Esophagus squamous epithelium (tissue), 5 donors: Measurements from ENCODE around the gene DNAH1. TPM values are rescaled to one million over a fixed set of nuclear protein-coding genes. Genes with fewer than 3 reads are reported as not detected.

Source experiments
- DNase-seq: peaks from one replicate; lab custom pipeline; 2025; lab: John Stamatoyannopoulos, UW
- H3K27ac ChIP-seq, 4 donors: fragments of 200-600 bp; sonication (generic); one replicate each; pipeline ENCODE4 v1.5.1; 2016 to 2019; ENCODE audit warnings: mild to moderate bottlenecking in 1 of 4
- H3K27me3 ChIP-seq, 4 donors: fragments of 200-600 bp; sonication (generic); 1 replicate in 3 of 4; 2 replicates in 1 of 4; pipeline versions ENCODE4 v1.5.1 to v1.6.0; 2017 to 2021; ENCODE audit warnings: antibody characterized with exemption in 1 of 4
- H3K36me3 ChIP-seq, 3 donors: fragments of 200-600 bp; sonication (generic); one replicate each; pipeline ENCODE4 v1.5.1; 2016 to 2019
- H3K4me1 ChIP-seq, 3 donors: fragments of 200-600 bp; sonication (generic); one replicate each; pipeline ENCODE4 v1.5.1; 2017 to 2019
- H3K4me3 ChIP-seq, 4 donors: fragments of 200-600 bp; sonication (generic); 1 replicate in 3 of 4; 2 replicates in 1 of 4; pipeline ENCODE4 v1.5.1; 2016 to 2019; ENCODE audit warnings: mild to moderate bottlenecking in 2 of 4, moderate library complexity in 1 of 4
- H3K9me3 ChIP-seq, 3 donors: fragments of 200-600 bp; sonication (generic); one replicate each; pipeline ENCODE4 v1.5.1; 2016 to 2019
- CTCF ChIP-seq, 6 experiments: fragments of 450-650 bp in 4 of 6; fragments of 200-600 bp in 2 of 6; sonication (generic) in 2 of 6; IDR thresholded peaks; one replicate each; pipeline ENCODE4 v1.5.1; 2016 to 2019; ENCODE audit warnings: antibody characterized with exemption in 6 of 6, mild to moderate bottlenecking in 4 of 6, moderate library complexity in 4 of 6
- POLR2A ChIP-seq, 4 donors: fragments of 450-650 bp; IDR thresholded peaks; one replicate each; pipeline ENCODE4 v1.6.1; 2017; ENCODE audit warnings: antibody characterized with exemption in 4 of 4, mild to moderate bottlenecking in 4 of 4, moderate library complexity in 3 of 4
- WGBS, 2 donors: methylation state at CpG; one replicate each; pipeline ENCODE4 v1.1.5; 2018; 5-methylcytosine and 5-hydroxymethylcytosine counted together
- intact Hi-C: fragments of 100-400 bp; cut with DNase I; formaldehyde crosslinking; loops from one replicate; pipeline ENCODE4 v1.15.0; 2022
- total RNA-seq, 4 donors: library from RNA; depleted of rRNA; stranded (reverse); fragments of >200 nt; gene quantifications; one replicate each; pipeline ENCODE4 v1.1.0, GENCODE V29; 2016
- donor health status: DM: yes; HTN: yes; CAD: no.

The DNAH1 gene
- total RNA-seq, 4 donors from 2014 or later = 1.3 to 5.9 (median 1.9) TPM

DNA sequence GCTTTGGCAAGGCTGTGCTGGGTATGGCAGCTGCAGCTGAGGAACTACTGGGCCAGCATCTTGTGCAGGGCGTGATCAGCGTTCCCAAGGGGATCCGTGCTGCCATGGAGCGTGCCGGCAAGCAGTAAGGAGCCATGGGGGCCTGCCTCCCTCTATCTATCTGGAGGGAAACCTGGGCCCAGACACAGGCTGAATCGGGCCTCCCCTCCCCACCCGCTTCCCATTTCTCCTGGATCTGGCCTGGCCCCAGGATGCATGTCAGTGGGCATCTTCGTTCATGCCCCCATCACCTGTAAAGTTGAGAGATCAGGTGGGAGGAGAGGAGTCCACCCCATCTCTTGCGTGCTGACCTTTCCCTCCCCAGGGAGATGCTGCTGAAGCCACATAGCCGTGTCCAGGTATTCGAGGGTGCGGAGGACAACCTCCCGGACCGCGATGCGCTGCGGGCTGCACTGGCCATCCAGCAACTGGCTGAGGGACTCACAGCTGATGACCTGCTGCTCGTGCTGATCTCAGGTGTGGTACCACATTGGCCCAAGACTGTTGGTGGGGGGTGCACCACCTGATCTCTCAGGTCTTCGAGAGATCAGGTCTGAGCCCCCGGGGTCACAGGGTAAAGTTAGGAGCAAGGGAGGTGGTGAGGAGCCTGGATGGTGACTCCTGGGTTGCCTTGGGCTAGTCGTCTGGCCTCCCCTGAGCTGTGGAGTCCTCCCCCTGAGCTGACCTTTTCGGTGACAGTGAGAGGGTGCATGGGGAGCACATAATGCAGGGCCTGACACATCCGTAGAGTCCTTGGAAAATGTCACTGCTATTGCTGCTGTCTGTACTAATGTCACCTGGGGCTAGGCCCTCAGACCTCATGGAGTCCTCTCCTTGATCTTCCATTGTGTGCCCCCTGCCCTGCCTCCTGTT, 25.3 kb upstream of the DNAH1 start:
- no peak overlapping the region for H3K4me3 ChIP-seq
- TF ChIP-seq CTCF (IDR thresholded peaks at IDR 0.05) (no peak), POLR2A (IDR thresholded peaks at IDR 0.05) (no peak)
- peaks cover 0 to 56% (median 10%) of the 10 kb centered on the region in 3 donors for H3K36me3 ChIP-seq
- DNase-seq = no peak
- H3K9me3 ChIP-seq = no peaks in the 10 kb centered on the region
- intact Hi-C loops = no loop called here
- 86 to 90% methylated on average over 10 to 14 of the region's 23 CpGs for WGBS, 2 donors
- no peaks in the 10 kb centered on the region for H3K27me3 ChIP-seq
- H3K4me1 ChIP-seq = peaks cover 5 to 26% (median 15%) of the 10 kb centered on the region in 3 donors
- H3K27ac ChIP-seq = no peak overlapping the region

GRCh38 chr3:52291508-52292181, 24.5 kb upstream of the DNAH1 start:
- 50 to 65% methylated on average over 4 of the region's 7 CpGs for WGBS, 2 donors
- Histone ChIP-seq H3K27me3 (no peaks in the 10 kb centered on the region), H3K27ac (no peak overlapping the region), H3K9me3 (no peaks in the 10 kb centered on the region), H3K4me3 (no peak overlapping the region), H3K36me3 (peaks cover 0 to 56% (median 10%) of the 10 kb centered on the region in 3 donors), H3K4me1 (peaks cover 5 to 23% (median 13%) of the 10 kb centered on the region in 3 donors)
- intact Hi-C loops = no loop called here
- DNase-seq = no peak
- TF ChIP-seq POLR2A (IDR thresholded peaks at IDR 0.05) (no peak), CTCF (IDR thresholded peaks at IDR 0.05) (peak in 5 of 6 experiments; percentile 10 to 43 (median 32))

- Histone ChIP-seq H3K36me3 (peaks cover 0 to 56% (median 10%) of the 10 kb centered on the region in 3 donors), H3K27ac (no peak overlapping the region), H3K9me3 (no peaks in the 10 kb centered on the region), H3K27me3 (no peaks in the 10 kb centered on the region), H3K4me1 (peaks cover 0 to 15% (median 9%) of the 10 kb centered on the region in 3 donors), H3K4me3 (no peak overlapping the region)
- DNase-seq = no peak
- TF ChIP-seq POLR2A (IDR thresholded peaks at IDR 0.05) (no peak), CTCF (IDR thresholded peaks at IDR 0.05) (no peak)
- intact Hi-C loops = no loop called here
- WGBS, 2 donors = 90 to 95% methylated on average over 3 to 13 of the region's 20 CpGs
Observed at GRCh38 chr3:52292247-52293065, 23.7 kb upstream of the DNAH1 start.

GRCh38 chr3:52293491-52294319, 22.4 kb upstream of the DNAH1 start:
- TF ChIP-seq CTCF (IDR thresholded peaks at IDR 0.05) = no peak
- 92 to 100% methylated on average over 4 to 9 of the region's 17 CpGs for WGBS, 2 donors
- Histone ChIP-seq H3K36me3 (peaks cover 0 to 56% (median 10%) of the 10 kb centered on the region in 3 donors), H3K27ac (no peak overlapping the region), H3K4me3 (no peak overlapping the region), H3K4me1 (peaks cover 0 to 13% (median 3%) of the 10 kb centered on the region in 3 donors), H3K9me3 (no peaks in the 10 kb centered on the region), H3K27me3 (no peaks in the 10 kb centered on the region)
- no peak for DNase-seq
- intact Hi-C loops = no loop called here
